ENCODE results near the gene ABCA8. TPM values are rescaled to one million over a fixed set of nuclear protein-coding genes. Genes with fewer than 3 reads are reported as not detected.

ABCA8 gene
- total RNA-seq, 1 donor from 2014 or later: not detected

- Mint-ChIP-seq H3K36me3 (ENCODE audit: low read depth, unreplicated experiment) (no peaks in the 10 kb centered on the region), H3K9me3 (ENCODE audit: unreplicated experiment) (no peaks in the 10 kb centered on the region), H3K4me3 (ENCODE audit: unreplicated experiment) (no peak overlapping the region), H3K27me3 (ENCODE audit: low read depth, unreplicated experiment) (no peaks in the 10 kb centered on the region), H3K4me1 (ENCODE audit: low read depth, unreplicated experiment) (no peaks in the 10 kb centered on the region), H3K27ac (ENCODE audit: unreplicated experiment) (no peak overlapping the region)
- Histone ChIP-seq H3K27me3 (ENCODE audit: insufficient read depth, low read length) (no peaks in the 10 kb centered on the region), H3K36me3 (ENCODE audit: insufficient read depth, low read length) (no peaks in the 10 kb centered on the region), H3K9me3 (ENCODE audit: insufficient read depth, low read depth, low read length) (no peaks in the 10 kb centered on the region), H3K4me1 (ENCODE audit: insufficient read depth, low read length) (no peaks in the 10 kb centered on the region), H3K4me3 (ENCODE audit: insufficient read depth, low read depth, low read length) (no peak overlapping the region), H3K79me2 (ENCODE audit: insufficient read depth, low read length) (no peaks in the 10 kb centered on the region), H3K4me2 (ENCODE audit: low read length) (no peak overlapping the region), H2AFZ (ENCODE audit: low read depth, low read length) (no peak overlapping the region), H3K9ac (ENCODE audit: low read length) (no peak overlapping the region), H4K20me1 (ENCODE audit: insufficient read depth, low read length) (no peaks in the 10 kb centered on the region), H3K27ac (ENCODE audit: low read depth, low read length) (no peak overlapping the region)
- TF ChIP-seq EZH2 (IDR thresholded peaks at IDR 0.05; ENCODE audit: insufficient read depth, low read length): no peak
- TF ChIP-seq CTCF (IDR thresholded peaks at IDR 0.05; ENCODE audit: insufficient read depth, low read depth, low read length): no peak
- FAIRE-seq: no peak
- DNase-seq (ENCODE audit: low read depth): no peak
These were observed 62.5 kb downstream of the ABCA8 start for GRCh38 chr17:68892658-68893057.

DNA sequence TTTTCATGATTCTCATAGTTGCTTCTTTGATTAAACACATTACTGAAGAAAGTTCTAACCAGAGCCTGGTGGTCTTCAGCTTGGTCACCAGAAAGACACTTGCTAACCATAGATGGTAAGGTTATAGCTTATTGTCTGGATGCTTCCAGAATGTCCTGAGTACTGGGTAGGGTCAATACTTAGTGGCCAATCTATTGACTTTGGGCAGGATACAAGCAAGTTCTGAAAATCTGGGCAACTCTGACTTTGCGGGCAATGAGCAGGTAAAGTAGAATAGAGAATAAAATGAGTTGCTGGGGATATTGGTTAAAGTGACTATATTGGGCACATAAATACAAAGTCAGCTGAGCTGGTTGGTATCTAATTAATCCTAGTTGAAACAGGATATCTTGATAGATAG, 63.0 kb downstream of the ABCA8 start:
- Mint-ChIP-seq H3K4me3 (ENCODE audit: unreplicated experiment) (no peak overlapping the region), H3K27ac (ENCODE audit: unreplicated experiment) (no peak overlapping the region), H3K4me1 (ENCODE audit: low read depth, unreplicated experiment) (no peaks in the 10 kb centered on the region), H3K9me3 (ENCODE audit: unreplicated experiment) (no peaks in the 10 kb centered on the region), H3K27me3 (ENCODE audit: low read depth, unreplicated experiment) (no peaks in the 10 kb centered on the region), H3K36me3 (ENCODE audit: low read depth, unreplicated experiment) (no peaks in the 10 kb centered on the region)
- Histone ChIP-seq H3K9me3 (ENCODE audit: insufficient read depth, low read depth, low read length) (no peaks in the 10 kb centered on the region), H3K36me3 (ENCODE audit: insufficient read depth, low read length) (no peaks in the 10 kb centered on the region), H3K79me2 (ENCODE audit: insufficient read depth, low read length) (no peaks in the 10 kb centered on the region), H4K20me1 (ENCODE audit: insufficient read depth, low read length) (no peaks in the 10 kb centered on the region), H3K4me2 (ENCODE audit: low read length) (no peak overlapping the region), H3K4me3 (ENCODE audit: insufficient read depth, low read depth, low read length) (no peak overlapping the region), H3K9ac (ENCODE audit: low read length) (no peak overlapping the region), H3K27ac (ENCODE audit: low read depth, low read length) (no peak overlapping the region), H2AFZ (ENCODE audit: low read depth, low read length) (no peak overlapping the region), H3K4me1 (ENCODE audit: insufficient read depth, low read length) (no peaks in the 10 kb centered on the region), H3K27me3 (ENCODE audit: insufficient read depth, low read length) (no peaks in the 10 kb centered on the region)
- DNase-seq (ENCODE audit: low read depth): no peak
- FAIRE-seq: no peak
- TF ChIP-seq CTCF (IDR thresholded peaks at IDR 0.05; ENCODE audit: insufficient read depth, low read depth, low read length): no peak
- TF ChIP-seq EZH2 (IDR thresholded peaks at IDR 0.05; ENCODE audit: insufficient read depth, low read length): no peak

- FAIRE-seq: no peak
- TF ChIP-seq CTCF (IDR thresholded peaks at IDR 0.05; ENCODE audit: insufficient read depth, low read depth, low read length) (no peak), EZH2 (IDR thresholded peaks at IDR 0.05; ENCODE audit: insufficient read depth, low read length) (no peak)
- Histone ChIP-seq H3K36me3 (ENCODE audit: insufficient read depth, low read length) (no peaks in the 10 kb centered on the region), H3K27ac (ENCODE audit: low read depth, low read length) (no peak overlapping the region), H4K20me1 (ENCODE audit: insufficient read depth, low read length) (no peaks in the 10 kb centered on the region), H3K9me3 (ENCODE audit: insufficient read depth, low read depth, low read length) (no peaks in the 10 kb centered on the region), H3K79me2 (ENCODE audit: insufficient read depth, low read length) (no peaks in the 10 kb centered on the region), H3K27me3 (ENCODE audit: insufficient read depth, low read length) (no peaks in the 10 kb centered on the region), H3K4me1 (ENCODE audit: insufficient read depth, low read length) (no peaks in the 10 kb centered on the region), H3K4me2 (ENCODE audit: low read length) (no peak overlapping the region), H3K9ac (ENCODE audit: low read length) (no peak overlapping the region), H3K4me3 (ENCODE audit: insufficient read depth, low read depth, low read length) (no peak overlapping the region), H2AFZ (ENCODE audit: low read depth, low read length) (no peak overlapping the region)
- DNase-seq (ENCODE audit: low read depth): no peak
- Mint-ChIP-seq H3K27ac (ENCODE audit: unreplicated experiment) (no peak overlapping the region), H3K4me1 (ENCODE audit: low read depth, unreplicated experiment) (no peaks in the 10 kb centered on the region), H3K4me3 (ENCODE audit: unreplicated experiment) (no peak overlapping the region), H3K9me3 (ENCODE audit: unreplicated experiment) (no peaks in the 10 kb centered on the region), H3K27me3 (ENCODE audit: low read depth, unreplicated experiment) (no peaks in the 10 kb centered on the region), H3K36me3 (ENCODE audit: low read depth, unreplicated experiment) (no peaks in the 10 kb centered on the region)
These were observed 68.8 kb downstream of the ABCA8 start for GRCh38 chr17:68886401-68886800.
